Putamen (tissue), 1 donor: ENCODE measurements around the gene PALLD.

Experiments used
- DNase-seq: peaks from one replicate; pipeline ENCODE4 v3.0.0-alpha.2; 2016; ENCODE audit warnings: low spot score

PALLD gene

GRCh38 chr4:168732714-168733113, 235.9 kb downstream of the PALLD start:
- DNase-seq = no peak

- no peak for DNase-seq
Observed at GRCh38 chr4:168734703-168735678, 238.1 kb downstream of the PALLD start.

GRCh38 chr4:168735735-168736134, 238.9 kb downstream of the PALLD start:
- no peak for DNase-seq

- no peak for DNase-seq
Observed at GRCh38 chr4:168736860-168737805, 240.3 kb downstream of the PALLD start.

GRCh38 chr4:168737806-168738172, 240.9 kb downstream of the PALLD start:
- DNase-seq = no peak

- DNase-seq = no peak
Observed at GRCh38 chr4:168739886-168740285, 243.0 kb downstream of the PALLD start.

- no peak for DNase-seq
Observed at GRCh38 chr4:168740691-168741090, 243.8 kb downstream of the PALLD start.

- no peak for DNase-seq
Observed at GRCh38 chr4:168741281-168742173, 244.7 kb downstream of the PALLD start.

- no peak for DNase-seq
Observed at GRCh38 chr4:168743131-168743530, 246.3 kb downstream of the PALLD start.

GRCh38 chr4:168743601-168744000, 246.7 kb downstream of the PALLD start:
- no peak for DNase-seq

GRCh38 chr4:168744021-168744420, 247.2 kb downstream of the PALLD start:
- DNase-seq = no peak

- no peak for DNase-seq
Observed at GRCh38 chr4:168748807-168749206, 252.0 kb downstream of the PALLD start.

GRCh38 chr4:168751263-168752225, 254.7 kb downstream of the PALLD start:
- DNase-seq = no peak

GRCh38 chr4:168755598-168756477, 259.0 kb downstream of the PALLD start:
- DNase-seq = no peak

GRCh38 chr4:168757500-168757899, 260.6 kb downstream of the PALLD start:
- DNase-seq = no peak

- DNase-seq = no peak
Observed at GRCh38 chr4:168758351-168758876, 261.6 kb downstream of the PALLD start.

- DNase-seq = no peak
Observed at GRCh38 chr4:168759321-168759720, 262.5 kb downstream of the PALLD start.

- DNase-seq = no peak
Observed at GRCh38 chr4:168759959-168760527, 263.2 kb downstream of the PALLD start.

GRCh38 chr4:168761066-168761465, 264.2 kb downstream of the PALLD start:
- DNase-seq = no peak
